ENCODE data around the gene MRNIP. TPM values are rescaled to one million over a fixed set of nuclear protein-coding genes. Genes with fewer than 3 reads are reported as not detected.

MRNIP gene
- polyA plus RNA-seq (2011; rRNA removed) (14.0 and 16.0 TPM in 2 replicates), polyA minus RNA-seq (2011; rRNA and poly(A)+ RNA removed) (9.6 and 12.3 TPM in 2 replicates)

GRCh38 chr5:179858586-179859427 is at the start of gene MRNIP:
TSS of gene MRNIP (minus strand) at chr5:179858817. CDS start at chr5:179858796, 21 bp downstream.
- POLR2A ChIA-PET, result interaction anchor here (0.6 kb wide), 2 partner anchors 163 to 1780 kb away, joined by 7 to 9 read pairs; no protein-coding TSS in a partner anchor
- peak within 1 kb of the TSS; percentile 83 for H3K4me3 ChIP-seq (ENCODE audit: low read depth, low read length)
- peak; percentile 78 for DNase-seq (ENCODE audit: low read depth, low spot score)
- no peaks in the 10 kb centered on the region for H3K27me3 ChIP-seq (ENCODE audit: control insufficient read depth, insufficient read depth, low read length)
- CTCF ChIA-PET, result interaction anchor here (1.2 kb wide), 1 partner anchor 12 kb away, joined by 4 read pairs; no protein-coding TSS in a partner anchor
- 0 out of 2 replicates have a peak, but pooled peaks have one; percentile 4 for TF ChIP-seq CTCF (IDR thresholded peaks at IDR 0.05; ENCODE audit: low read depth, low read length)
- H3K27ac ChIP-seq (ENCODE audit: low read depth, low read length), result peak within 1 kb of the TSS; percentile 77
- H3K9me3 ChIP-seq (ENCODE audit: control insufficient read depth, insufficient read depth, low read length), result peaks cover 21% of the 10 kb centered on the region

GRCh38 chr5:179907556-179908324 is 49.1 kb upstream of the MRNIP start, which contains the start of gene TBC1D9B:
TSS of gene TBC1D9B (minus strand) at chr5:179907897. CDS start at chr5:179907821, 76 bp downstream.
- CTCF ChIA-PET, result interaction anchor here (0.6 to 1.2 kb wide), 9 partner anchors 8 to 307 kb away, joined by 3 to 5 read pairs (median 4); no protein-coding TSS in a partner anchor
- Histone ChIP-seq H3K27me3 (ENCODE audit: control insufficient read depth, insufficient read depth, low read length) (no peaks in the 10 kb centered on the region), H3K9me3 (ENCODE audit: control insufficient read depth, insufficient read depth, low read length) (no peaks in the 10 kb centered on the region; the same call in 1 of the 2 replicates), H3K27ac (ENCODE audit: low read depth, low read length) (peak within 1 kb of the TSS; percentile 21), H3K4me3 (ENCODE audit: low read depth, low read length) (peak within 1 kb of the TSS; percentile 83)
- TF ChIP-seq CTCF (IDR thresholded peaks at IDR 0.05; ENCODE audit: low read depth, low read length), result 0 out of 2 replicates have a peak, but pooled peaks have one; percentile 8
- POLR2A ChIA-PET, result interaction anchor here (0.8 kb wide), 1 partner anchor 176 kb away, joined by 4 read pairs; no protein-coding TSS in a partner anchor
- DNase-seq (ENCODE audit: low read depth, low spot score), result no peak

- CTCF ChIA-PET, result interaction anchor here (0.9 to 1.2 kb wide), 2 partner anchors 143 to 183 kb away, joined by 3 to 4 read pairs; no protein-coding TSS in a partner anchor
These were observed 48.4 kb upstream of the MRNIP start for GRCh38 chr5:179906795-179907555.

More at GRCh38 chr5:179906795-179907555, 48.4 kb upstream of the MRNIP start:
- no peak for DNase-seq (ENCODE audit: low read depth, low spot score)
- POLR2A ChIA-PET, result no interaction called here
- TF ChIP-seq CTCF (IDR thresholded peaks at IDR 0.05; ENCODE audit: low read depth, low read length), result no peak
- peak overlapping the region; percentile 83 for H3K4me3 ChIP-seq (ENCODE audit: low read depth, low read length)
- no peaks in the 10 kb centered on the region; the same call in 1 of the 2 replicates for H3K9me3 ChIP-seq (ENCODE audit: control insufficient read depth, insufficient read depth, low read length)
- H3K27me3 ChIP-seq (ENCODE audit: control insufficient read depth, insufficient read depth, low read length), result no peaks in the 10 kb centered on the region
- H3K27ac ChIP-seq (ENCODE audit: low read depth, low read length), result no peak overlapping the region

Data from AG04450 (cell line).